ENCODE results near the gene DOC2A. TPM values are rescaled to one million over a fixed set of nuclear protein-coding genes. Genes with fewer than 3 reads are reported as not detected.
A peak's percentile ranks its signal among the peaks of the same experiment; 100 is the strongest.

Gene DOC2A
- total and polyA plus RNA-seq, 2 donors (not counting 1 experiment from before 2014, with no cell fraction given): not detected

- Histone ChIP-seq H3K27ac (ENCODE audit: low read length in 2 of 2) (no peak overlapping the region), H4K20me1 (ENCODE audit: control insufficient read depth, insufficient read depth, low read length, poor library complexity, severe bottlenecking) (no peaks in the 10 kb centered on the region), H3K4me3 (ENCODE audit: control extremely low read depth in 1 of 5, extremely low read depth in 1 of 5, insufficient read depth in 1 of 5, low read depth in 2 of 5, low read length in 4 of 5) (peak overlapping the region in 3 of 5 experiments; percentile 22 to 44 (median 43)), H3K4me1 (ENCODE audit: control insufficient read depth in 2 of 2, insufficient read depth in 2 of 2, low read length in 2 of 2) (peaks cover 21 to 22% of the 10 kb centered on the region in 2 donors), H3K4me2 (replicated peaks; ENCODE audit: low read depth, low read length, poor library complexity, severe bottlenecking) (peak overlapping the region; percentile 83), H3K9ac (ENCODE audit: low read length) (peak overlapping the region; percentile 52), H2AFZ (ENCODE audit: insufficient read depth, low read depth, low read length, poor library complexity, severe bottlenecking) (peak overlapping the region; percentile 56), H3K36me3 (replicated peaks in 1 of 2; ENCODE audit: control extremely low read depth in 1 of 2, control insufficient read depth in 1 of 2, extremely low read depth in 1 of 2, insufficient read depth in 2 of 2, low read length in 1 of 2) (peaks cover 0 to 3% of the 10 kb centered on the region in 2 experiments), H3K27me3 (replicated peaks in 1 of 4; ENCODE audit: control extremely low read depth in 1 of 4, control insufficient read depth in 3 of 4, insufficient read depth in 4 of 4, low read length in 3 of 4) (peaks cover 0 to 29% (median 15%) of the 10 kb centered on the region in 4 experiments), H3K79me2 (ENCODE audit: control insufficient read depth, insufficient read depth, low read length) (peaks cover 2% of the 10 kb centered on the region), H3K9me3 (ENCODE audit: control extremely low read depth in 1 of 3, control insufficient read depth in 2 of 3, insufficient read depth in 1 of 3, low read length in 2 of 3) (peaks cover 0 to 12% (median 0%) of the 10 kb centered on the region in 3 donors)
- H3K4me3 Mint-ChIP-seq: peak overlapping the region; percentile 80
- intact Hi-C loops (cut with micrococcal nuclease): no loop called here
- H3K9me3 Mint-ChIP-seq (ENCODE audit: insufficient read depth): no peaks in the 10 kb centered on the region
- H3K27me3 Mint-ChIP-seq: peaks cover 20% of the 10 kb centered on the region
- DNase-seq: no peak
- peaks cover 16% of the 10 kb centered on the region for H3K4me1 Mint-ChIP-seq
- TF ChIP-seq CTCF (IDR thresholded peaks at IDR 0.05) (no peak), EZH2 (IDR thresholded peaks at IDR 0.05; ENCODE audit: borderline replicate concordance, insufficient read depth, low read depth, low read length, poor library complexity, severe bottlenecking) (no peak)
- no peak overlapping the region for H3K27ac Mint-ChIP-seq
- ChIA-PET POLR2A (no interaction called here), CTCF (interaction anchor here (0.6 kb wide), 1 partner anchor 53 kb away, joined by 7 read pairs; no protein-coding TSS in a partner anchor)
- 26% methylated on average over 31 of the region's 34 CpGs for WGBS (ENCODE audit: insufficient coverage)
- ATAC-seq (ENCODE audit: low read depth): no peak
Measured at GRCh38 chr16:30009990-30010843, 610 bp downstream of the DOC2A start.

Data from B cell (primary cell).